K562 (cell line): ENCODE data around the gene FARSA. TPM values are rescaled to one million over a fixed set of nuclear protein-coding genes. Genes with fewer than 3 reads are reported as not detected.

ENCODE experiments used
- BRCA1 ChIP-seq, 2 experiments: fragments of 450-650 bp in 1 of 2; sonication (generic) in 1 of 2; formaldehyde crosslinking in 1 of 2; IDR thresholded peaks; 2 replicates each; pipeline versions ENCODE4 v1.5.0 to v1.6.1; 2017 to 2020; ENCODE audit warnings: mild to moderate bottlenecking in 1 of 2, missing genetic modification reagents in 1 of 2
- EWSR1 ChIP-seq: fragments of 450-650 bp; IDR thresholded peaks from 2 replicates; pipeline ENCODE4 v1.6.1; 2018; ENCODE audit warnings: borderline replicate concordance, mild to moderate bottlenecking, low read depth, moderate library complexity; ENCODE audit not compliant: partially characterized antibody
- KLF6 ChIP-seq: fragments of 250-450 bp; sonication (Bioruptor Pico); IDR thresholded peaks from 2 replicates; pipeline ENCODE4 v1.4.0; 2020; ENCODE audit warnings: mild to moderate bottlenecking, moderate library complexity, borderline replicate concordance
- PTTG1 ChIP-seq: fragments of 450-650 bp; IDR thresholded peaks from 2 replicates; pipeline ENCODE4 v1.6.1; 2016; ENCODE audit warnings: low read depth, mild to moderate bottlenecking, missing genetic modification characterization, missing compliant biosample characterization
- WHSC1 ChIP-seq: IDR thresholded peaks from one replicate; pipeline ENCODE4 v1.6.1; 2012; ENCODE audit warnings: low read length, control low read depth, inconsistent platforms
- polyA plus RNA-seq, 8 experiments: library from polyadenylated mRNA; depleted of rRNA in 4 of 8; stranded (reverse) in 5 of 8; unstranded in 3 of 8; fragments of >200 nt; fragmentation: Nextera tagmentation in 2 of 8; fragmentation: Illumina TruSeq in 1 of 8; extraction: Ambion mirVana in 2 of 8; extraction: Trizol in 1 of 8; gene quantifications; 2 replicates each; pipeline versions ENCODE4 v1.2.1 to v1.2.3, GENCODE V29; 2011 to 2014; ENCODE audit warnings: inconsistent platforms in 1 of 8, missing spikeins in 1 of 8
- total RNA-seq, 7 experiments: library from RNA; depleted of rRNA in 6 of 7; stranded (reverse); fragments of >200 nt in 6 of 7; fragmentation: Illumina TruSeq in 2 of 7; extraction: Trizol in 2 of 7; gene quantifications; 2 replicates each; pipeline versions ENCODE4 v1.2.1 to v1.2.3, GENCODE V29; 2011 to 2021; ENCODE audit warnings: low replicate concordance in 1 of 7
- TF ChIP-seq, protein P1 (sequence below): fragments of 450-650 bp; IDR thresholded peaks from 2 replicates; pipeline ENCODE4 v1.6.1; 2016; ENCODE audit warnings: mild to moderate bottlenecking, moderate library complexity
- TF ChIP-seq, protein P2 (sequence below), 3 experiments: fragments of 200-800 bp in 1 of 3; fragments of 250-450 bp in 1 of 3; fragments of 450-650 bp in 1 of 3; sonication (Bioruptor Pico) in 1 of 3; sonication (Bioruptor generic) in 1 of 3; formaldehyde crosslinking in 1 of 3; IDR thresholded peaks; 2 replicates each; pipeline versions ENCODE4 v1.6.1 to v1.8.0; 2016 to 2022; ENCODE audit warnings: mild to moderate bottlenecking in 2 of 3, missing genetic modification characterization in 2 of 3, missing compliant biosample characterization in 1 of 3, moderate library complexity in 1 of 3
- TF ChIP-seq, protein P3 (sequence below): sonication (generic); formaldehyde crosslinking; IDR thresholded peaks from 2 replicates; pipeline ENCODE4 v1.8.1; 2023; ENCODE audit warnings: mild to moderate bottlenecking, missing genetic modification reagents

Gene FARSA
- total and polyA plus RNA-seq, 9 of the 15 experiments (the other 6 are each of a cell fraction or from before 2014, with no cell fraction given): 25.2 to 237 (median 89.6) TPM

DNA sequence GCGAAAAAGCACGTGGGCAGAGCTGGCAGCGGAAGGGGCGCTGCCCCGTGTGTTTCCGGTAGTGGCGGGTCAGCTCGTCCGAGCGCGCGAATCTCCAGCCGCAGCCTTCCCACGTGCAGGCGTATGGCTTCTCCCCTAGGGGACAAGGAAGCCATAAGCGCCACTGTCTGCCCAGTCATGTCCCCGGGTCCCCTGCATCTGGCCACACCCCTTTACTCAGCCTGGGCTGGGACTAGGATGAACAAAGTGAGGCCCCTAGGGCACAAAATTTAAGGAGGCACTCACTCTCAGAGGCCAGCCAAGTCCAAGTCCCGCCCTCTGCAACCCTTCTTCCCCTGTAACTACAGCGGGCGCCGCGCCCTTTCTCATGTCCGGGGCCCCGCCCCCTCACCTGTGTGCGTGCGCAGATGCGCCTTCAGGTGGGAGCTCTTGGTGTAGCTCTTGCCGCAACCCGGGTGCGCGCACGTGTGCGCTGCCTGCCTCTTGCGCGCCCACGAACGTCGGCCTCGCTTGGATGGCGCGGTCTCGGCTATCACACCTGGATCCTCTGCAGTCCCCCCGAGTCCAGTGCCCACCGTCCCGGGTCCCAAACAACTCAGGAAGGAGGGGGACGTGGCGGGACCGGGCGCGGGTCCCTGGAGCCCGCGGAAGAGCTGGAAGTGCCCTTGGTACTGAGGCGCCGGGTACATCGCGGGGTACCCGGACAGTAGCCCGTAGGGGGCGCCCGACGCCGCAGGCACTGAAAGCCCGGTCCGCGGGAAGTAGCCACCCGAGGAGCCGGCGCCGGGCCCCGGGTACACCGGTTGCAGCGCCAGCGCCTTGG is 48.4 kb downstream of the FARSA start (continued):
- TF ChIP-seq, protein P1, sequence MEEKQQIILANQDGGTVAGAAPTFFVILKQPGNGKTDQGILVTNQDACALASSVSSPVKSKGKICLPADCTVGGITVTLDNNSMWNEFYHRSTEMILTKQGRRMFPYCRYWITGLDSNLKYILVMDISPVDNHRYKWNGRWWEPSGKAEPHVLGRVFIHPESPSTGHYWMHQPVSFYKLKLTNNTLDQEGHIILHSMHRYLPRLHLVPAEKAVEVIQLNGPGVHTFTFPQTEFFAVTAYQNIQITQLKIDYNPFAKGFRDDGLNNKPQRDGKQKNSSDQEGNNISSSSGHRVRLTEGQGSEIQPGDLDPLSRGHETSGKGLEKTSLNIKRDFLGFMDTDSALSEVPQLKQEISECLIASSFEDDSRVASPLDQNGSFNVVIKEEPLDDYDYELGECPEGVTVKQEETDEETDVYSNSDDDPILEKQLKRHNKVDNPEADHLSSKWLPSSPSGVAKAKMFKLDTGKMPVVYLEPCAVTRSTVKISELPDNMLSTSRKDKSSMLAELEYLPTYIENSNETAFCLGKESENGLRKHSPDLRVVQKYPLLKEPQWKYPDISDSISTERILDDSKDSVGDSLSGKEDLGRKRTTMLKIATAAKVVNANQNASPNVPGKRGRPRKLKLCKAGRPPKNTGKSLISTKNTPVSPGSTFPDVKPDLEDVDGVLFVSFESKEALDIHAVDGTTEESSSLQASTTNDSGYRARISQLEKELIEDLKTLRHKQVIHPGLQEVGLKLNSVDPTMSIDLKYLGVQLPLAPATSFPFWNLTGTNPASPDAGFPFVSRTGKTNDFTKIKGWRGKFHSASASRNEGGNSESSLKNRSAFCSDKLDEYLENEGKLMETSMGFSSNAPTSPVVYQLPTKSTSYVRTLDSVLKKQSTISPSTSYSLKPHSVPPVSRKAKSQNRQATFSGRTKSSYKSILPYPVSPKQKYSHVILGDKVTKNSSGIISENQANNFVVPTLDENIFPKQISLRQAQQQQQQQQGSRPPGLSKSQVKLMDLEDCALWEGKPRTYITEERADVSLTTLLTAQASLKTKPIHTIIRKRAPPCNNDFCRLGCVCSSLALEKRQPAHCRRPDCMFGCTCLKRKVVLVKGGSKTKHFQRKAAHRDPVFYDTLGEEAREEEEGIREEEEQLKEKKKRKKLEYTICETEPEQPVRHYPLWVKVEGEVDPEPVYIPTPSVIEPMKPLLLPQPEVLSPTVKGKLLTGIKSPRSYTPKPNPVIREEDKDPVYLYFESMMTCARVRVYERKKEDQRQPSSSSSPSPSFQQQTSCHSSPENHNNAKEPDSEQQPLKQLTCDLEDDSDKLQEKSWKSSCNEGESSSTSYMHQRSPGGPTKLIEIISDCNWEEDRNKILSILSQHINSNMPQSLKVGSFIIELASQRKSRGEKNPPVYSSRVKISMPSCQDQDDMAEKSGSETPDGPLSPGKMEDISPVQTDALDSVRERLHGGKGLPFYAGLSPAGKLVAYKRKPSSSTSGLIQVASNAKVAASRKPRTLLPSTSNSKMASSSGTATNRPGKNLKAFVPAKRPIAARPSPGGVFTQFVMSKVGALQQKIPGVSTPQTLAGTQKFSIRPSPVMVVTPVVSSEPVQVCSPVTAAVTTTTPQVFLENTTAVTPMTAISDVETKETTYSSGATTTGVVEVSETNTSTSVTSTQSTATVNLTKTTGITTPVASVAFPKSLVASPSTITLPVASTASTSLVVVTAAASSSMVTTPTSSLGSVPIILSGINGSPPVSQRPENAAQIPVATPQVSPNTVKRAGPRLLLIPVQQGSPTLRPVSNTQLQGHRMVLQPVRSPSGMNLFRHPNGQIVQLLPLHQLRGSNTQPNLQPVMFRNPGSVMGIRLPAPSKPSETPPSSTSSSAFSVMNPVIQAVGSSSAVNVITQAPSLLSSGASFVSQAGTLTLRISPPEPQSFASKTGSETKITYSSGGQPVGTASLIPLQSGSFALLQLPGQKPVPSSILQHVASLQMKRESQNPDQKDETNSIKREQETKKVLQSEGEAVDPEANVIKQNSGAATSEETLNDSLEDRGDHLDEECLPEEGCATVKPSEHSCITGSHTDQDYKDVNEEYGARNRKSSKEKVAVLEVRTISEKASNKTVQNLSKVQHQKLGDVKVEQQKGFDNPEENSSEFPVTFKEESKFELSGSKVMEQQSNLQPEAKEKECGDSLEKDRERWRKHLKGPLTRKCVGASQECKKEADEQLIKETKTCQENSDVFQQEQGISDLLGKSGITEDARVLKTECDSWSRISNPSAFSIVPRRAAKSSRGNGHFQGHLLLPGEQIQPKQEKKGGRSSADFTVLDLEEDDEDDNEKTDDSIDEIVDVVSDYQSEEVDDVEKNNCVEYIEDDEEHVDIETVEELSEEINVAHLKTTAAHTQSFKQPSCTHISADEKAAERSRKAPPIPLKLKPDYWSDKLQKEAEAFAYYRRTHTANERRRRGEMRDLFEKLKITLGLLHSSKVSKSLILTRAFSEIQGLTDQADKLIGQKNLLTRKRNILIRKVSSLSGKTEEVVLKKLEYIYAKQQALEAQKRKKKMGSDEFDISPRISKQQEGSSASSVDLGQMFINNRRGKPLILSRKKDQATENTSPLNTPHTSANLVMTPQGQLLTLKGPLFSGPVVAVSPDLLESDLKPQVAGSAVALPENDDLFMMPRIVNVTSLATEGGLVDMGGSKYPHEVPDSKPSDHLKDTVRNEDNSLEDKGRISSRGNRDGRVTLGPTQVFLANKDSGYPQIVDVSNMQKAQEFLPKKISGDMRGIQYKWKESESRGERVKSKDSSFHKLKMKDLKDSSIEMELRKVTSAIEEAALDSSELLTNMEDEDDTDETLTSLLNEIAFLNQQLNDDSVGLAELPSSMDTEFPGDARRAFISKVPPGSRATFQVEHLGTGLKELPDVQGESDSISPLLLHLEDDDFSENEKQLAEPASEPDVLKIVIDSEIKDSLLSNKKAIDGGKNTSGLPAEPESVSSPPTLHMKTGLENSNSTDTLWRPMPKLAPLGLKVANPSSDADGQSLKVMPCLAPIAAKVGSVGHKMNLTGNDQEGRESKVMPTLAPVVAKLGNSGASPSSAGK: peak; percentile 96
- TF ChIP-seq KLF6: no peak
- TF ChIP-seq, protein P2, sequence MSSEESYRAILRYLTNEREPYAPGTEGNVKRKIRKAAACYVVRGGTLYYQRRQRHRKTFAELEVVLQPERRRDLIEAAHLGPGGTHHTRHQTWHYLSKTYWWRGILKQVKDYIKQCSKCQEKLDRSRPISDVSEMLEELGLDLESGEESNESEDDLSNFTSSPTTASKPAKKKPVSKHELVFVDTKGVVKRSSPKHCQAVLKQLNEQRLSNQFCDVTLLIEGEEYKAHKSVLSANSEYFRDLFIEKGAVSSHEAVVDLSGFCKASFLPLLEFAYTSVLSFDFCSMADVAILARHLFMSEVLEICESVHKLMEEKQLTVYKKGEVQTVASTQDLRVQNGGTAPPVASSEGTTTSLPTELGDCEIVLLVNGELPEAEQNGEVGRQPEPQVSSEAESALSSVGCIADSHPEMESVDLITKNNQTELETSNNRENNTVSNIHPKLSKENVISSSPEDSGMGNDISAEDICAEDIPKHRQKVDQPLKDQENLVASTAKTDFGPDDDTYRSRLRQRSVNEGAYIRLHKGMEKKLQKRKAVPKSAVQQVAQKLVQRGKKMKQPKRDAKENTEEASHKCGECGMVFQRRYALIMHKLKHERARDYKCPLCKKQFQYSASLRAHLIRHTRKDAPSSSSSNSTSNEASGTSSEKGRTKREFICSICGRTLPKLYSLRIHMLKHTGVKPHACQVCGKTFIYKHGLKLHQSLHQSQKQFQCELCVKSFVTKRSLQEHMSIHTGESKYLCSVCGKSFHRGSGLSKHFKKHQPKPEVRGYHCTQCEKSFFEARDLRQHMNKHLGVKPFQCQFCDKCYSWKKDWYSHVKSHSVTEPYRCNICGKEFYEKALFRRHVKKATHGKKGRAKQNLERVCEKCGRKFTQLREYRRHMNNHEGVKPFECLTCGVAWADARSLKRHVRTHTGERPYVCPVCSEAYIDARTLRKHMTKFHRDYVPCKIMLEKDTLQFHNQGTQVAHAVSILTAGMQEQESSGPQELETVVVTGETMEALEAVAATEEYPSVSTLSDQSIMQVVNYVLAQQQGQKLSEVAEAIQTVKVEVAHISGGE (CRISPR knock-in tag; IDR thresholded peaks at IDR 0.05): peak in 2 of 3 experiments; percentile 59 to 81; a peak in 3 of 6 replicates
- TF ChIP-seq WHSC1: no peak
- TF ChIP-seq BRCA1 (IDR thresholded peaks at IDR 0.05): no peak
- no peak for TF ChIP-seq BRCA1 (CRISPR knock-in tag; IDR thresholded peaks at IDR 0.05)
- no peak for TF ChIP-seq EWSR1
- TF ChIP-seq, protein P3, sequence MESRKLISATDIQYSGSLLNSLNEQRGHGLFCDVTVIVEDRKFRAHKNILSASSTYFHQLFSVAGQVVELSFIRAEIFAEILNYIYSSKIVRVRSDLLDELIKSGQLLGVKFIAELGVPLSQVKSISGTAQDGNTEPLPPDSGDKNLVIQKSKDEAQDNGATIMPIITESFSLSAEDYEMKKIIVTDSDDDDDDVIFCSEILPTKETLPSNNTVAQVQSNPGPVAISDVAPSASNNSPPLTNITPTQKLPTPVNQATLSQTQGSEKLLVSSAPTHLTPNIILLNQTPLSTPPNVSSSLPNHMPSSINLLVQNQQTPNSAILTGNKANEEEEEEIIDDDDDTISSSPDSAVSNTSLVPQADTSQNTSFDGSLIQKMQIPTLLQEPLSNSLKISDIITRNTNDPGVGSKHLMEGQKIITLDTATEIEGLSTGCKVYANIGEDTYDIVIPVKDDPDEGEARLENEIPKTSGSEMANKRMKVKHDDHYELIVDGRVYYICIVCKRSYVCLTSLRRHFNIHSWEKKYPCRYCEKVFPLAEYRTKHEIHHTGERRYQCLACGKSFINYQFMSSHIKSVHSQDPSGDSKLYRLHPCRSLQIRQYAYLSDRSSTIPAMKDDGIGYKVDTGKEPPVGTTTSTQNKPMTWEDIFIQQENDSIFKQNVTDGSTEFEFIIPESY (CRISPR knock-in tag): peak; percentile 38; the same call in 1 of the 2 replicates
- TF ChIP-seq PTTG1 (tag): no peak
